Gastrocnemius medialis (tissue), 4 donors: Measurements from ENCODE around the gene DDTL. TPM values are rescaled to one million over a fixed set of nuclear protein-coding genes. Genes with fewer than 3 reads are reported as not detected.
A peak's percentile ranks its signal among the peaks of the same experiment; 100 is the strongest.
"Not testable (repeated sequence)": the region's sequence is repeated elsewhere in the genome, so short reads cannot be mapped to it uniquely, and the experiment has no call there.

Experiments used
- ATAC-seq, 2 donors: fragments of 150-250 bp; one replicate each; pipeline ENCODE4 v1.9.1; 2016
- DNase-seq, 2 donors: peaks; one replicate each; pipeline ENCODE4 v3.0.0-alpha.2; 2019
- H3K27ac ChIP-seq, 4 donors: fragments of 200-600 bp; sonication (generic); 1 replicate in 1 of 4; 2 replicates in 3 of 4; pipeline ENCODE4 v1.5.1; 2016 to 2018; ENCODE audit warnings: mild to moderate bottlenecking in 2 of 4, moderate library complexity in 1 of 4
- H3K27me3 ChIP-seq, 3 donors: fragments of 200-600 bp; sonication (generic) in 2 of 3; 1 replicate in 1 of 3; 2 replicates in 2 of 3; pipeline versions ENCODE4 v1.5.1 to v1.6.0; 2016 to 2019; ENCODE audit warnings: mild to moderate bottlenecking in 1 of 3, moderate library complexity in 1 of 3
- H3K36me3 ChIP-seq, 2 donors: fragments of 200-600 bp; sonication (generic) in 1 of 2; one replicate each; pipeline ENCODE4 v1.5.1; 2017 to 2018
- H3K4me1 ChIP-seq, 2 donors: fragments of 200-600 bp; sonication (generic) in 1 of 2; one replicate each; pipeline ENCODE4 v1.5.1; 2016 to 2017; ENCODE audit warnings: mild to moderate bottlenecking in 2 of 2
- H3K4me3 ChIP-seq, 4 donors: fragments of 200-600 bp; sonication (generic) in 3 of 4; 1 replicate in 1 of 4; 2 replicates in 3 of 4; pipeline ENCODE4 v1.5.1; 2016 to 2019; ENCODE audit warnings: mild to moderate bottlenecking in 2 of 4
- H3K9me3 ChIP-seq, 3 donors: fragments of 200-600 bp; sonication (generic) in 2 of 3; 1 replicate in 1 of 3; 2 replicates in 2 of 3; pipeline ENCODE4 v1.5.1; 2016 to 2019
- POLR2A ChIP-seq, 2 donors: fragments of 450-650 bp; IDR thresholded peaks; one replicate each; pipeline ENCODE4 v1.6.1; 2017; ENCODE audit warnings: antibody characterized with exemption in 2 of 2, mild to moderate bottlenecking in 2 of 2, moderate library complexity in 2 of 2
- in situ Hi-C, 4 donors: fragments of 200-750 bp; cut with MboI; loops; one replicate each; pipeline versions ENCODE4 v1.15.0 to v1.8.0; 2017; ENCODE audit warnings: low sequenced_read_pairs in 4 of 4
- intact Hi-C: fragments of 100-400 bp; cut with DNase I; formaldehyde crosslinking; loops from one replicate; pipeline ENCODE4 v1.15.1; 2023; ENCODE audit warnings: low total_unique reads
- total RNA-seq, 4 donors: library from RNA; depleted of rRNA; stranded (reverse); fragments of >200 nt; gene quantifications; one replicate each; pipeline versions ENCODE4 v1.1.0 to v1.2.3, GENCODE V29; 2016
- TF ChIP-seq, protein P1 (sequence below), 5 experiments: fragments of 450-650 bp in 3 of 5; fragments of 200-600 bp in 2 of 5; sonication (generic) in 2 of 5; IDR thresholded peaks in 4 of 5; conservative IDR thresholded peaks in 1 of 5; 1 replicate in 4 of 5; 2 replicates in 1 of 5; pipeline ENCODE4 v1.5.1; 2016 to 2019; ENCODE audit warnings: antibody characterized with exemption in 5 of 5, mild to moderate bottlenecking in 3 of 5, moderate library complexity in 3 of 5

Gene DDTL
- total RNA-seq, 4 donors from 2014 or later, result 0.88 to 1.1 TPM; not detected in 2

DNA sequence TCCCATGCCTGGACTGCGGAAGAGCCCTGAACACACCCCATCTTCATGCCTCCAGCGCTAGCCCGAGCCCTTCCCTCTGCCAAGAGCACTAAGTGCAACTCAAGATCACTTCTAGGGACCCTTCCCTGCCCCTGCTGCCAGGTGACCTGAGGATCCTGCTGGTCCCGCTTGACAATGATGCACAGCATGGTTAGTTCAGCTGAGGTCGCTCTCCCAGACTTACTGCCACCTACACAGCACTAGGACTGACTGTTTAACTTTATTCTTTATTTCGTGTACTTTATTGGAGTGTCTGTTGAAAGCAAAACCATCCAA, 11.7 kb upstream of the DDTL start:
- H3K4me3 ChIP-seq, H3K9me3 ChIP-seq, DNase-seq, H3K27me3 ChIP-seq, H3K4me1 ChIP-seq, H3K36me3 ChIP-seq, in situ Hi-C loops, ATAC-seq, H3K27ac ChIP-seq: not testable (repeated sequence)
- intact Hi-C loops, result loop anchor here (5.0 kb wide), 1 partner anchor 222 kb away; no protein-coding TSS in a partner anchor

DNA sequence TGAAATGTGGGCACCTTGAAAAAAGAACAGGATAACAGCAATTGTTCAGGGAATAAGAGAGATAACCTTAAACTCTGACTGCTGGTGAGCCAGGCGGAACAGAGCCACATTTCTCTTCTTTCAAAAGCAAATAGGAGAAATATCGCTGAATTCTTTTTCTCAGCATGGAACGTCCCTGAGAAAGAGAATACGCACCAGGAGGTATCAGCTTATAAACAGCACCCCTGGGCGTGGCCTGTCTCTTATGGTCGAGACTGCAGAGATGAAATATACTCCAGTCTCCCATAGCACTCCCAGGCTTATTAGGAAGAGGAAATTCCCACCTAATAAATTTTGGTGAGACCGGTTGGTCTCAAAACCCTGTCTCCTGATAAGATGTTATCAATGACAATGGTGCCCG, 10.8 kb upstream of the DDTL start:
- H3K36me3 ChIP-seq, ATAC-seq, H3K27me3 ChIP-seq, in situ Hi-C loops, H3K4me1 ChIP-seq, DNase-seq, H3K4me3 ChIP-seq, H3K27ac ChIP-seq, H3K9me3 ChIP-seq: not testable (repeated sequence)
- intact Hi-C loops, result loop anchor here (5.0 kb wide), 1 partner anchor 221 kb away; no protein-coding TSS in a partner anchor

DNA sequence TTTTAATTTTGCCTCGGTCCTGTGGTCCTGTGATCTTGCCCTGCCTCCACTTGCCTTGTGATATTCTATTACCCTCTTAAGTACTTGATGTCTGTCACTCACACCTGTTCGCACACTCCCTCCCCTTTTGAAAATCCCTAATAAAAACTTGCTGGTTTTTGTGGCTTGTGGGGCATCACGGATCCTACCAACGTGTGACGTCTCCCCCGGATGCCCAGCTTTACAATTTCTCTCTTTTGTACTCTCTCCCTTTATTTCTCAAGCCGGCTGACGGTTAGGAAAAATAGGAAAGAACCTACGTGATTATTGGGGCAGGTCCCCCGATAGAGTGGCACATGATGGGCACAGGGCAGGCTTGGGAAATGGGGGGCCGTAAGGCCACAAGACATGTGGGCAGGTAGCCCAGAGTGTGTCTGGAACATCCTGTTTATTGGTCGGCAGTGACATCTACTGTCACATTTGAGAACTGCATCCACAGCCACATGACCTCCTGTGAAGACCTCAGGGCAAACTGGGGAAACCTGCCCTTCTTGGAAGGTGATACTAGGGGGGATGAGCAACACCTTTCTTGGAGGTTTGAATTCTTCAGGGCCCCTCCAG, 10.3 kb upstream of the DDTL start:
- in situ Hi-C loops, H3K9me3 ChIP-seq, H3K36me3 ChIP-seq, H3K27me3 ChIP-seq, H3K4me1 ChIP-seq, H3K4me3 ChIP-seq, H3K27ac ChIP-seq: not testable (repeated sequence)
- intact Hi-C loops, result loop anchor here (5.0 kb wide), 1 partner anchor 221 kb away; no protein-coding TSS in a partner anchor
- DNase-seq, result peak; percentile 61 to 69
- TF ChIP-seq, protein P1, sequence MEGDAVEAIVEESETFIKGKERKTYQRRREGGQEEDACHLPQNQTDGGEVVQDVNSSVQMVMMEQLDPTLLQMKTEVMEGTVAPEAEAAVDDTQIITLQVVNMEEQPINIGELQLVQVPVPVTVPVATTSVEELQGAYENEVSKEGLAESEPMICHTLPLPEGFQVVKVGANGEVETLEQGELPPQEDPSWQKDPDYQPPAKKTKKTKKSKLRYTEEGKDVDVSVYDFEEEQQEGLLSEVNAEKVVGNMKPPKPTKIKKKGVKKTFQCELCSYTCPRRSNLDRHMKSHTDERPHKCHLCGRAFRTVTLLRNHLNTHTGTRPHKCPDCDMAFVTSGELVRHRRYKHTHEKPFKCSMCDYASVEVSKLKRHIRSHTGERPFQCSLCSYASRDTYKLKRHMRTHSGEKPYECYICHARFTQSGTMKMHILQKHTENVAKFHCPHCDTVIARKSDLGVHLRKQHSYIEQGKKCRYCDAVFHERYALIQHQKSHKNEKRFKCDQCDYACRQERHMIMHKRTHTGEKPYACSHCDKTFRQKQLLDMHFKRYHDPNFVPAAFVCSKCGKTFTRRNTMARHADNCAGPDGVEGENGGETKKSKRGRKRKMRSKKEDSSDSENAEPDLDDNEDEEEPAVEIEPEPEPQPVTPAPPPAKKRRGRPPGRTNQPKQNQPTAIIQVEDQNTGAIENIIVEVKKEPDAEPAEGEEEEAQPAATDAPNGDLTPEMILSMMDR (IDR thresholded peaks at IDR 0.05 in 4 of 5, conservative IDR thresholded peaks at IDR 0.05 in 1 of 5), result peak; percentile 84 to 91 (median 89)
- ATAC-seq, result peak; percentile 85 to 86

DNA sequence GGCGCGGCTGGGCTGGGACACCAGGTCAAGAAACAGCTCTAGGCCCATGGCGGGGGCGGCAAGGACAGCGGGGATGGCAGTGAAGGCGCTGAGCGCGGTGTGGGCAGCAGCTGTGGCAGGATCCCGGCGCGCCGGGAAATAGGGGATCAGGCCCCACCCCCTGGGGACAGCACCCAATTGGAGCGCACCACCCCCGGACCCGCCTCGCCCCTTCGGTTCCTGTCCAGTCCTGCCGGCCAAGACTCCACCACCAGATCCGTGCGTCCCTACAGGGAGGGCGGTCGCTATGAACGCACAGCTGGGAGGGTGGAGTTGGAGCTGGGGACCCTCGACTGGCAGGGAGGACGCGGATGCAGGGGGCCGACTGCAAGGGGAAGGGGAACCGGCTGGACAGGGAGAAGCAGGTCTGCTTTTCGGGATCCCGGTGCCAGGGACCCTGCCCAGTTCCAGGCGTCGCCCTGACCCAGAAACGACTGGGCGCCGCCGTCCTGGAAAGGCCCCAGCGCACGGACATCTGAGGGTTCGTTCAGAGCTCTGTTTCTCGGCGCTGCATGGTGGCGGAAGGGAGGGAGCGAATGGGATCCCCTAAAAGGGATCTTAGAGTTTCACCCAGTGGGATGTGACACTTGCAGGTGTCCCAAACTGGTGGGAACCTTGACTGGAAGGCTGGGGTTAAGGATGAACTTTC, 5.5 kb upstream of the DDTL start, which contains the start of gene GSTT2B:
GSTT2B (minus strand) TSS at position 112 of the 688 bp plus-strand sequence; CDS start at position 48, 64 bp downstream.
- intact Hi-C loops, H3K27ac ChIP-seq, in situ Hi-C loops, H3K4me3 ChIP-seq, DNase-seq, H3K27me3 ChIP-seq, H3K4me1 ChIP-seq, H3K36me3 ChIP-seq, H3K9me3 ChIP-seq: not testable (repeated sequence)
- ATAC-seq, result peak; percentile 67 to 77

DNA sequence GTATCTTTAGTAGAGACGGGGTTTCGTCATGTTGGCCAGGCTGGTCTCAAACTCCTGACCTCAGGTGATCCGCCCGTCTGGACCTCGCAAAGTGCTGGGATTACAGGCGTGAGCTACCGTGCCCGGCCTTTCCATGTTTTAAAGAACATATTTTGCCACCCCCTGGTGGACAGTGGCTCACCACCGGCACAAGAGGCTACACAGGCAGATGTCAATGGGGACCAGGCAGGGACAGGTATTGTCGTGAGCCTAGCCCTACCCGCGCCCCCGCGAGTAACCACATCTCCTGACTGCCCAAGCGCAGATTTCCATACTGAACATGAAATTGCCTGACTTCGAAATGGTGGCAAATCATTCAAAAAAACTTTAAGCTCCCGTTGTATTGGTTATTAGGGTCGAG, 594 bp upstream of the DDTL start:
- H3K27ac ChIP-seq, DNase-seq, H3K4me1 ChIP-seq, H3K27me3 ChIP-seq, H3K9me3 ChIP-seq, in situ Hi-C loops, H3K4me3 ChIP-seq, intact Hi-C loops: not testable (repeated sequence)
- H3K36me3 ChIP-seq, result peaks cover 0 to 10% of the 10 kb centered on the region in 2 donors
- peak; percentile 19 to 47 for ATAC-seq

DNA sequence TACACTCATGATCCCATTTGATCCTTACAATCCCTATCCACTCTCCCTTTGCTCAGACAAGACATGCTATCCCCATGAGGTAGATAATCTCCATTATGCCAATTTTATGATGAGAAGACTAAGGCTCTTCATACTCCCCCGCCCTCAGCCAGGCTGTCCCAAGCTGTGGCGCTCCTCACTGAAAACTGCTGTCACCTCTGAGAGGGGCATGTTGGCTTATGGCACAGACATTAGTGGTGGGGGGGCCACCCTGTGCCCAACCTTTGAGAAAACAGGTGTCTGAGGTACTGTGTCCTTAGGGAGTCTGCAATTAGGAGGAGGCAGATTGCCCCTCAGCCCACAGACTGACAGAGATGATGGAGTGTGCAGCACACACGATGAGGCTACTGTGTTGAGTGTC, 2.4 kb downstream of the DDTL start:
- no peak for DNase-seq

More for the DNA sequence above, 2.4 kb downstream of the DDTL start:
- H3K4me3 ChIP-seq, result no peak overlapping the region
- H3K27me3 ChIP-seq, result no peaks in the 10 kb centered on the region
- H3K27ac ChIP-seq, result no peak overlapping the region
- in situ Hi-C loops (no loop called here), intact Hi-C loops (no loop called here)
- no peaks in the 10 kb centered on the region for H3K4me1 ChIP-seq
- TF ChIP-seq, protein P1 (IDR thresholded peaks at IDR 0.05 in 4 of 5, conservative IDR thresholded peaks at IDR 0.05 in 1 of 5), result no peak
- no peak for TF ChIP-seq POLR2A (IDR thresholded peaks at IDR 0.05)
- H3K9me3 ChIP-seq, result no peaks in the 10 kb centered on the region
- H3K36me3 ChIP-seq, result peaks cover 0 to 12% of the 10 kb centered on the region in 2 donors
- no peak for ATAC-seq
